GM21786 (cell line): ENCODE measurements around the gene EIF1.
"Not testable (repeated sequence)": the region's sequence is repeated elsewhere in the genome, so short reads cannot be mapped to it uniquely, and the experiment has no call there.

Source experiments
- ATAC-seq: cut with Tn5 transposase; IDR thresholded peaks from one replicate; pipeline ENCODE4 v1.9.1; 2021; ENCODE audit not compliant: unreplicated experiment

Gene EIF1

DNA sequence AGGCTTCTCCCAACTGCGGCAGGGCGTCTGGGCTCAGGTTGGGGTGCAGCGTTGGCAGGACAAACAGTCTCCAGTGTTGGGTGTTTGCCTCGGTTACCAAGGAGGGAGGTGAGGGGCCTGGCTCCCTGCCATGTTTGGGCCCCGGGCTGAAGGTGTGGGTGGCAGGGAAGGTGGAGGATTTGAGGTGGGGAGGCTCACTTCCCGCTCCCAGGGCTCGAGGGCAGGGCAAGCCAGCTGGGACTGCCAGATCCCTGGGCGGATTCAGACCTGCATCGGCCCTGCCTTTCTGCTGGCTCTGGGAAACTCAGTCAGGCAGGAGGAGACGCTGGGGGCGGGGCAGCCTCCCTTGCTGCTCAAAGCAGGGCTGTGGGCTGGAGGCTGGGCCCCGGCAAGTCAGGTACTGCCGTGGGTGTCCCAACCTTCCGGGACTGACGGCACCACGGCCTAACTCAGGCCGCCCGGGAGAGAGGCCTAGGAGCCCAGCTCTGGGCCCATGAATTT lies 33.0 kb upstream of the EIF1 start:
- no peak for ATAC-seq

GRCh38 chr17:41656249-41657023 lies 32.2 kb upstream of the EIF1 start:
- ATAC-seq = no peak

DNA sequence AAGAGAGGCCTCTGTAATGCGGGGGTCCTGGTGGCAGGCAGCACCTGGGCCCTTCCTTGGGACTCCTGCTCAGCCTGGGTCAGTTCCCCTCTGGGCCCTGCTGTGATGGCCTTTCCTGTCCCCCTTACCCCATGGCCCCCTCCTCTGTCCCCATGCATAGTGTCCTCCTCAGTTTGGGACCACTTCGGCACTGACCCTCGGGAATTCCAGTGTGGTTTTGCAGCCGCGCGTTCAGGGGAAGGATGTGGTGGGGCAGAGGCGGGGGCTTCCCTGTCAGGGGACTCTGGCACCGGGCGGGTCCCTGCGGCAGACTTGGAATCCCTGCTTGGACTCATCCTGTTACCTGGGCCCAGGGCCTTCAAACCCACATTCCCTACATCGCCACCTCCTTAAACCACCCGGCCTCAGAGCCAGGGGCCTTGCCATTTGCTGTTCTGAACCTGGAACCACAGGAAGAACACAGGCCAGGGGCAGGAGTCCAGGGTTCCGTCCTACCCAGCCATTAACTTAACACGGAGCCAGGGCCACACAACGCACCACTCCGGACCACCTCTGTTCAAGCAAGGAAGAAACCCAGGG lies 31.4 kb upstream of the EIF1 start:
- ATAC-seq = no peak

DNA sequence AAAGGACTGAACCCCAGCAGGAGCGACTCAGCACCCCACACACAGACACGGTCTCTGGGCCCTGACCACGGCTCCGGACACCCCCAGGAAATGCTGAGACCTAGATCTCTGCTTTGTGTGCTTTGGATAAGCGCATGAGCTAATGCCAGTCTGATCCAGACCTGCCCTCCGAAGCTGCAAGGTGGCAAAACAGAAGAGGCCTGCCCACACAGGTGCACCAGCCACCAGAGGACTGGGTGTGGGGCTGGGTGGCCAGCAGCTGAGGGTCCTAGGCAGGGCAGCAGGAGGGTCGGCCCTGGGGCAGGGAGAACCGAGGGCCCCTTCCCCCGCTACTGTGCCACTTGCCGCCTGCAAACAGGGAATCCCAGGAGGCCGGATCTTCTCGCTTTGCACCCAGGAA lies 30.7 kb upstream of the EIF1 start:
- no peak for ATAC-seq

GRCh38 chr17:41658846-41659245 lies 29.8 kb upstream of the EIF1 start:
- ATAC-seq = no peak

- no peak for ATAC-seq
Observed at GRCh38 chr17:41659427-41660212, 29.1 kb upstream of the EIF1 start.

GRCh38 chr17:41660221-41660711 lies 28.4 kb upstream of the EIF1 start:
- ATAC-seq = no peak

GRCh38 chr17:41663451-41664171 lies 25.1 kb upstream of the EIF1 start:
- ATAC-seq = no peak

GRCh38 chr17:41664172-41664457 lies 24.6 kb upstream of the EIF1 start:
- ATAC-seq = no peak

DNA sequence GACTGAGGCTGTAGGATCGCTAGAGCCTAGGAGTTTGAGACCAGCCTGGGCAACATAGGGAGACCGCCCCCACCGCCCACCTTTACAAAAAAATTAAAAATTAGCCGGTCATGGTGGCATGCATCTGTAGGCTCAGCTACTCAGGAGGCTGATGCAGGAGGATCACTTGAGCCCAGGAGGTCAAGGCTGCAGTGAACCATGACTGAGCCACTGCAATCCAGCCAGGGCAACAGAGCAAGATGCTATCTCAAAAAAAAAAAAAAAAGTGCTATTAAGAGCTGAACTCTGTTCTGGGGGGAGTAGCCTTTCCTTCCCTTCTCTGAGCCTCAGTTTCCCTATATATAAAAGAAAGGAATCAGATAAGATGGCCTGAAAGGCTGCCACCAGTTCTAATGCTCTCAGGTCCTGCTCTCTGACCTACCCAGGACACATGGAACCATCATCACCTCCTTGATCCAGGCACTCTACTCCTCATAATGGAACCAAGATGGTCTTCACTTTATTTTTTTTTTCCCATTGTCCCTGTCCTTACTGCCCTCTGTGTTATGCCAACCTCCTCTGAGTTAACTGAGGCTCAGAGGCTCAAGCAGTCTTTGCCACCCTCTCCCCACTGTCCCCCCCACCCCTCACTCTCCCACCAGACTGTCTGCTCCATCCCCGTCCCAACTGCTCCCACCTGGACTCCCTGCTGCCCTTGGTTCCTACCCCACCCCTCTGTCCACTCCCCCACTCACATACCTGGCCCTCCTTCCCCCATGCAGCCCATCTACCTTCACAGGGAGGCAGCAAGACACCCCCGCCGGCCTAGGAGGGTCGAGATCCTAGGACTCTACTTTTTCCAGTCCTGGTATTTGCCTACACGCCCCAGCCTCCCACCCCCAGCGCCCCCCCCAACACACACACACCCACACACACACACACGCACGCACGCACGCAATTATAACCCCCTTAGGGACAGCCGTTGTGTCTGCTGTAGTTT lies 23.8 kb upstream of the EIF1 start:
- ATAC-seq = no peak

DNA sequence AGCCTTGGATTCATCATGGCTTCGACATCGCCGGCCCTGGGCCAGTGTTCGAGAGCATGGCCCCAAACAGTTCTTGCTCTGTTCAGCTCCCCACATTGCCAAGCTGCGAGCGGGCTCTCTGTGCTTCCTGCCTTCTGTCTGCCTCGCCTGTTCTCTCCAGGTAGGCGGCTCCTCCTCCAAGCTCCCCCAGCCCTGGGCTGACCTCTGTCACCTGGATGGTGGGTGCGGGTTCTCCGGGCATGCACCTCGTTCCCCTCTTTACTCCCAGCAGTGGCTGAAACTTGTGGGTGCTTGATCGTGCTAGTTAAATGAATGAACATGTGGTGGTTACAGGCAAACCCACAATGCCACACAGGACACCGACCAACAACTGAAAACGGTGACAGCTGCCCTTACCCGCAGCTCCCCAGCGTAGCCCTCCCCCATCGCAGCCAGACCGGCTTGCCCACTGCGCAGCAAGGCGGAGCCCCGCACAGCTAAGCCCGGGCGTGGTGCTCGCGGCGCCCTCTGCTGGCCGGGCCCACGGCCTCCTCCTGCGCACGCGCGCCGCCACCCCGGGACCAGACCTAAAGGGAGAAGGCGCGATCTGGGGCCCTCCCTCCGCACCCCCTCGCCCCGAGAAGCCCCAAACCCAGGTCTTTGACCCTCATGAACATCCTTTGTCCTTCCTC lies 23.0 kb upstream of the EIF1 start:
- ATAC-seq = peak; percentile 56

DNA sequence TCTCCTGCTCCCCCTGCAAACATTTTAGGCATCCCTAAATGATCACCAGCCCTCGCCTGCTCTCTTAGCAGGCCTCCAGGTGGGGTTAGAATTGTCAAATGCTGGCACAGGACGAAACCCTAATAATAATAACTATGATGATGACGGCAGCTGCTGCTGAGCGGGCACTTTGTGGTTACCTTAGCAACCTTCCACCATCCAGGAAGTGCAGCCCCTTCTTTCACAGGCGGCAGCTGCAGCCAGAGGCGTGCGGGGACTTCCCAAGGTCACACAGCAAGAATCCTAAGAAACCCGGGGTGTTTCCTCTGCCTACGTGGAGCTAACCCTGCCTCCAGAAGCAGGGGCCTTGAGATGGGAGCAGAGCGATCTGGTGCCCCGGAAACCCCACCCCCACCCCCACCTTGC lies 22.4 kb upstream of the EIF1 start:
- ATAC-seq = peak; percentile 32

DNA sequence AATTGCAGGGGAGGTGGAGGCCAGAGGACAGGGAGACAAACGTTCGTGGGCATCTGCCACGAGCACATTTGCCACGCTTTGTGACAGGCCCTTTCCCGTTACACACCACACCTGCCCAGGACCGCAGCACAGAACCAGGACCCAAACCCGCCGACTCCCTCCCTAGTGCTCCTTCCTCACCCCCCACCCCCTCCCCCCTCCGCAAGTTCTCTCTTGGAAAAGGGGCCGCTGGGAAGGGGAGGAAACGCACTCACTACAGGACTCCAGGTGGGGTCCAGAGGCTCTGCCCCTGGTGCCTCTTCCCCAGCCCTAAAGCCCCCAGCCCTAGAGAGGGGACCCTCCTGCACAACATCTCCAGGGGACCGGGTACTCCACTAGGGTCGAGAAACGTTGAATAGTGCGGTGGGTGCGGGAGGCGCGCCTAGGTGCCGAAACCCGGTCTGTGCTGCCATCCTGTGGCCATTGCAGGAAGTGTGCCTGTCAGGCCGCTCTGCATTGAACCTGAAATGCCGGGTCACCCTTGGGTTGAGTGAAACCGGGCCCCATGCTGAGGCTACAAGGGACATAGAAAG lies 21.9 kb upstream of the EIF1 start:
- ATAC-seq = peak; percentile 38

- ATAC-seq = no peak
Observed at GRCh38 chr17:41667280-41668041, 21.2 kb upstream of the EIF1 start.

- no peak for ATAC-seq
Observed at GRCh38 chr17:41672153-41672552, 16.5 kb upstream of the EIF1 start.

GRCh38 chr17:41675157-41676057 lies 13.3 kb upstream of the EIF1 start:
- ATAC-seq = not testable (repeated sequence)

GRCh38 chr17:41676058-41676419 lies 12.6 kb upstream of the EIF1 start:
- ATAC-seq = no peak
